A673 (cell line): ENCODE measurements around the gene EXOC4. TPM values are rescaled to one million over a fixed set of nuclear protein-coding genes. Genes with fewer than 3 reads are reported as not detected.
A peak's percentile ranks its signal among the peaks of the same experiment; 100 is the strongest.

Experiments used
- BruUV-seq: library from RNA; stranded (reverse); fragments of 400-500 nt; replicated peaks from 2 replicates; lab custom pipeline; 2021; lab: Mats Ljungman, UMichigan
- CTCF ChIA-PET: fragments of 300-600 bp; sonication (Branson Sonifier 250); formaldehyde crosslinking; loops from one replicate; lab custom pipeline; 2022; ENCODE audit warnings: antibody characterized with exemption; lab: Charles Lee
- POLR2A ChIA-PET: fragments of 300-600 bp; sonication (Branson Sonifier 250); formaldehyde crosslinking; loops from one replicate; lab custom pipeline; 2022; ENCODE audit warnings: antibody characterized with exemption; ENCODE audit not compliant: low non-redundant PET; lab: Charles Lee
- DNase-seq: peaks from one replicate; pipeline ENCODE4 v3.0.0-alpha.2; 2015; ENCODE audit warnings: low spot score
- H3K27ac ChIP-seq: fragments of 200-600 bp; sonication (generic); 2 replicates; pipeline ENCODE4 v1.5.1; 2016; ENCODE audit warnings: mixed run types, low read depth, mild to moderate bottlenecking, mixed read lengths, antibody characterized with exemption, low read length; ENCODE audit not compliant: poor library complexity, severe bottlenecking
- H3K27me3 ChIP-seq: fragments of 200-600 bp; sonication (generic); replicated peaks from 2 replicates; pipeline ENCODE4 v1.6.1; 2017; ENCODE audit warnings: mixed run types, low read depth, mild to moderate bottlenecking, mixed read lengths, antibody characterized with exemption, low read length; ENCODE audit not compliant: insufficient read depth, poor library complexity
- H3K36me3 ChIP-seq: fragments of 200-600 bp; sonication (generic); 2 replicates; pipeline ENCODE4 v1.6.1; 2016; ENCODE audit warnings: mixed run types, mild to moderate bottlenecking, mixed read lengths, antibody characterized with exemption, low read length; ENCODE audit not compliant: insufficient read depth, poor library complexity, severe bottlenecking
- H3K4me1 ChIP-seq: fragments of 200-600 bp; sonication (generic); 2 replicates; pipeline ENCODE4 v1.6.1; 2017; ENCODE audit warnings: mixed run types, mild to moderate bottlenecking, mixed read lengths, antibody characterized with exemption, low read length; ENCODE audit not compliant: insufficient read depth, poor library complexity, severe bottlenecking
- H3K4me3 ChIP-seq: fragments of 200-600 bp; sonication (generic); 2 replicates; pipeline ENCODE4 v1.5.1; 2016; ENCODE audit warnings: low read depth, mixed run types, mild to moderate bottlenecking, mixed read lengths, low read length; ENCODE audit not compliant: poor library complexity, severe bottlenecking
- H3K9me3 ChIP-seq: fragments of 200-600 bp; sonication (generic); 2 replicates; pipeline ENCODE4 v1.6.1; 2016; ENCODE audit warnings: mixed run types, low read depth, mild to moderate bottlenecking, mixed read lengths, antibody characterized with exemption, low read length; ENCODE audit not compliant: poor library complexity, severe bottlenecking
- EZH2 ChIP-seq: fragments of 200-600 bp; sonication (generic); IDR thresholded peaks from 2 replicates; pipeline ENCODE4 v1.6.1; 2017; ENCODE audit warnings: borderline replicate concordance, low read depth, mild to moderate bottlenecking, mixed read lengths, antibody characterized with exemption, low read length; ENCODE audit not compliant: poor library complexity, severe bottlenecking
- intact Hi-C: fragments of 100-400 bp; cut with micrococcal nuclease; formaldehyde crosslinking; loops from one replicate; pipeline ENCODE4 v1.10.0; 2022; ENCODE audit not compliant: unreplicated experiment
- total RNA-seq: library from RNA; stranded (reverse); gene quantifications from 2 replicates; pipeline ENCODE4 v1.2.3, GENCODE V29; 2021
- TF ChIP-seq, protein P1 (sequence below): fragments of 300-800, 200-600 bp; sonication (generic); conservative IDR thresholded peaks from 2 replicates; pipeline ENCODE4 v1.5.1; 2017; ENCODE audit warnings: low read depth, mild to moderate bottlenecking, antibody characterized with exemption, low read length, moderate library complexity, mixed read lengths

Gene EXOC4
- total RNA-seq, 1 experiment from 2014 or later: 66.1 TPM

- no TSS peak for BruUV-seq
- Histone ChIP-seq H3K27ac (no peak overlapping the region), H3K4me1 (no peaks in the 10 kb centered on the region), H3K36me3 (no peaks in the 10 kb centered on the region), H3K4me3 (no peak overlapping the region), H3K9me3 (no peaks in the 10 kb centered on the region), H3K27me3 (no peaks in the 10 kb centered on the region)
- POLR2A ChIA-PET: no interaction called here
- no peak for DNase-seq
- CTCF ChIA-PET: interaction anchor here (0.6 kb wide), 1 partner anchor 11 kb away, joined by 3 read pairs; no protein-coding TSS in a partner anchor
- intact Hi-C loops: no loop called here
- TF ChIP-seq, protein P1, sequence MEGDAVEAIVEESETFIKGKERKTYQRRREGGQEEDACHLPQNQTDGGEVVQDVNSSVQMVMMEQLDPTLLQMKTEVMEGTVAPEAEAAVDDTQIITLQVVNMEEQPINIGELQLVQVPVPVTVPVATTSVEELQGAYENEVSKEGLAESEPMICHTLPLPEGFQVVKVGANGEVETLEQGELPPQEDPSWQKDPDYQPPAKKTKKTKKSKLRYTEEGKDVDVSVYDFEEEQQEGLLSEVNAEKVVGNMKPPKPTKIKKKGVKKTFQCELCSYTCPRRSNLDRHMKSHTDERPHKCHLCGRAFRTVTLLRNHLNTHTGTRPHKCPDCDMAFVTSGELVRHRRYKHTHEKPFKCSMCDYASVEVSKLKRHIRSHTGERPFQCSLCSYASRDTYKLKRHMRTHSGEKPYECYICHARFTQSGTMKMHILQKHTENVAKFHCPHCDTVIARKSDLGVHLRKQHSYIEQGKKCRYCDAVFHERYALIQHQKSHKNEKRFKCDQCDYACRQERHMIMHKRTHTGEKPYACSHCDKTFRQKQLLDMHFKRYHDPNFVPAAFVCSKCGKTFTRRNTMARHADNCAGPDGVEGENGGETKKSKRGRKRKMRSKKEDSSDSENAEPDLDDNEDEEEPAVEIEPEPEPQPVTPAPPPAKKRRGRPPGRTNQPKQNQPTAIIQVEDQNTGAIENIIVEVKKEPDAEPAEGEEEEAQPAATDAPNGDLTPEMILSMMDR: no peak
- no peak for TF ChIP-seq EZH2
Observed at GRCh38 chr7:133386205-133386604, 133.3 kb downstream of the EXOC4 start.

DNA sequence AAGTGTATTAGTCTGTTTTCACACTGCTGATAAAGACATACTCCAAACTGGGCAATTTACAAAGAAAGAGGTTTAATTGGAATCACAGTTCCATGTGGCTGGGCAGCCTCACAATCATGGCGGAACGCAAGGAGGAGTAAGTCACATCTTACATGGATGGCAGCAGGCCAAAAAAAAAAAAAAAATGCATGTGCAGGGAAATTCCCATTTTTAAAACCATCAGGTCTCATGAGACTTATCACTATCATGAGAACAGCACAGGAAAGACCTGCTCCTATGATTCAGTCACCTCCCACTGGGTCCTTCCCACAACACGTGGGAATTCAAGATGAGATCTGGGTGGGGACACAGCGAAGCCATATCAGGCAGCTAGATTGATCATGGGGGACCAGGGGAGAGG lies 136.8 kb downstream of the EXOC4 start:
- Histone ChIP-seq H3K27me3 (no peaks in the 10 kb centered on the region), H3K4me1 (no peaks in the 10 kb centered on the region), H3K27ac (no peak overlapping the region), H3K9me3 (no peaks in the 10 kb centered on the region), H3K4me3 (no peak overlapping the region), H3K36me3 (no peaks in the 10 kb centered on the region)
- no TSS peak for BruUV-seq
- intact Hi-C loops: no loop called here
- TF ChIP-seq, protein P1: no peak
- TF ChIP-seq EZH2: no peak
- CTCF ChIA-PET: no interaction called here
- POLR2A ChIA-PET: interaction anchor here (0.5 kb wide), 1 partner anchor 10 kb away, joined by 3 read pairs; no protein-coding TSS in a partner anchor
- peak; percentile 2 for DNase-seq

- POLR2A ChIA-PET: no interaction called here
- no TSS peak for BruUV-seq
- H3K27me3 ChIP-seq: no peaks in the 10 kb centered on the region
- DNase-seq: no peak
- no peaks in the 10 kb centered on the region for H3K36me3 ChIP-seq
- intact Hi-C loops: no loop called here
- no peak overlapping the region for H3K27ac ChIP-seq
- no peak overlapping the region for H3K4me3 ChIP-seq
- no peaks in the 10 kb centered on the region for H3K9me3 ChIP-seq
- CTCF ChIA-PET: no interaction called here
- TF ChIP-seq, protein P1: no peak
- no peak for TF ChIP-seq EZH2
- H3K4me1 ChIP-seq: no peaks in the 10 kb centered on the region
Observed at GRCh38 chr7:133391206-133391605, 138.3 kb downstream of the EXOC4 start.
